WTC11 (cell line): ENCODE measurements around the gene RNGTT. TPM values are rescaled to one million over a fixed set of nuclear protein-coding genes. Genes with fewer than 3 reads are reported as not detected.

Experiments used
- ATAC-seq: fragments of 200-7000 bp; cut with Tn5 transposase; 2 replicates; pipeline ENCODE4 v1.10.0; 2021; ENCODE audit warnings: mild to moderate bottlenecking, moderate library complexity
- CTCF ChIA-PET: fragments of 300-600 bp; sonication (Branson Sonifier 250); formaldehyde crosslinking; loops from one replicate; lab custom pipeline; 2021; ENCODE audit warnings: antibody characterized with exemption; lab: Charles Lee
- POLR2A ChIA-PET: fragments of 350-600 bp; sonication (Branson Sonifier 250); formaldehyde crosslinking; loops from one replicate; lab custom pipeline; 2021; ENCODE audit warnings: antibody characterized with exemption; lab: Charles Lee
- DNase-seq: peaks from one replicate; pipeline ENCODE4 v3.0.0; 2021; ENCODE audit warnings: low spot score
- H3K27ac Mint-ChIP-seq: 2 replicates; pipeline ENCODE4 v1.8.0; 2021; ENCODE audit warnings: mixed read lengths
- H3K27me3 Mint-ChIP-seq: 2 replicates; pipeline ENCODE4 v1.8.0; 2021; ENCODE audit warnings: low read depth, mild to moderate bottlenecking, moderate library complexity, mixed read lengths
- H3K36me3 Mint-ChIP-seq: 2 replicates; pipeline ENCODE4 v1.8.0; 2021; ENCODE audit warnings: mixed read lengths
- H3K4me1 Mint-ChIP-seq: 2 replicates; pipeline ENCODE4 v1.8.0; 2022; ENCODE audit warnings: mixed read lengths
- H3K4me3 Mint-ChIP-seq: 2 replicates; pipeline ENCODE4 v1.8.0; 2021; ENCODE audit warnings: mild to moderate bottlenecking, moderate library complexity, mixed read lengths
- H3K9me3 Mint-ChIP-seq: 2 replicates; pipeline ENCODE4 v1.8.0; 2021; ENCODE audit warnings: mixed read lengths
- CBFB ChIP-seq: sonication (generic); formaldehyde crosslinking; IDR thresholded peaks from 2 replicates; pipeline ENCODE4 v1.8.1; 2022; ENCODE audit warnings: mild to moderate bottlenecking, low read depth, missing genetic modification reagents
- CREM ChIP-seq: sonication (generic); formaldehyde crosslinking; IDR thresholded peaks from 2 replicates; pipeline ENCODE4 v1.8.1; 2022; ENCODE audit warnings: mild to moderate bottlenecking, missing genetic modification reagents, moderate library complexity
- ESRRA ChIP-seq: sonication (generic); formaldehyde crosslinking; IDR thresholded peaks from 2 replicates; pipeline ENCODE4 v1.8.1; 2022; ENCODE audit warnings: mild to moderate bottlenecking, missing genetic modification reagents, borderline replicate concordance
- FOXJ3 ChIP-seq: sonication (generic); formaldehyde crosslinking; IDR thresholded peaks from 2 replicates; pipeline ENCODE4 v1.9.0; 2021; ENCODE audit warnings: missing genetic modification reagents, mild to moderate bottlenecking, borderline replicate concordance
- FOXK1 ChIP-seq: sonication (generic); formaldehyde crosslinking; IDR thresholded peaks from 2 replicates; pipeline ENCODE4 v1.8.0; 2022; ENCODE audit warnings: mild to moderate bottlenecking, moderate library complexity, missing genetic modification reagents
- HMGA2 ChIP-seq: fragments of 250-450 bp; sonication (Bioruptor Pico); IDR thresholded peaks from 2 replicates; pipeline ENCODE4 v1.4.0; 2021; ENCODE audit warnings: mild to moderate bottlenecking, moderate library complexity
- JUN ChIP-seq: sonication (generic); formaldehyde crosslinking; IDR thresholded peaks from 2 replicates; pipeline ENCODE4 v1.8.0; 2023; ENCODE audit warnings: mild to moderate bottlenecking, missing genetic modification reagents
- OVOL2 ChIP-seq: fragments of 250-450 bp; sonication (Bioruptor Pico); IDR thresholded peaks from 2 replicates; pipeline ENCODE4 v1.9.0; 2021; ENCODE audit warnings: mild to moderate bottlenecking, borderline replicate concordance
- PRRX2 ChIP-seq: fragments of 250-450 bp; sonication (Bioruptor Pico); IDR thresholded peaks from 2 replicates; pipeline ENCODE4 v1.8.0; 2021; ENCODE audit warnings: mild to moderate bottlenecking
- RELA ChIP-seq: sonication (generic); formaldehyde crosslinking; IDR thresholded peaks from 2 replicates; pipeline ENCODE4 v1.8.1; 2022; ENCODE audit warnings: missing genetic modification reagents, mild to moderate bottlenecking, borderline replicate concordance
- SMAD3 ChIP-seq: sonication (generic); formaldehyde crosslinking; IDR thresholded peaks from 2 replicates; pipeline ENCODE4 v1.8.0; 2022; ENCODE audit warnings: missing genetic modification reagents, mild to moderate bottlenecking, borderline replicate concordance
- SOX15 ChIP-seq: fragments of 250-450 bp; sonication (Bioruptor Pico); IDR thresholded peaks from 2 replicates; pipeline ENCODE4 v1.9.0; 2021; ENCODE audit warnings: mild to moderate bottlenecking
- TEAD4 ChIP-seq: sonication (generic); formaldehyde crosslinking; IDR thresholded peaks from 2 replicates; pipeline ENCODE4 v1.8.0; 2022; ENCODE audit warnings: mild to moderate bottlenecking, missing genetic modification reagents
- ZNF121 ChIP-seq: sonication (generic); formaldehyde crosslinking; IDR thresholded peaks from 2 replicates; pipeline ENCODE4 v1.8.0; 2023; ENCODE audit warnings: missing genetic modification reagents
- ZNF396 ChIP-seq: fragments of 250-450 bp; sonication (Bioruptor Pico); IDR thresholded peaks from 2 replicates; pipeline ENCODE4 v1.8.0; 2021; ENCODE audit warnings: mild to moderate bottlenecking, moderate library complexity, borderline replicate concordance
- ZNF416 ChIP-seq: fragments of 250-450 bp; sonication (Bioruptor Pico); IDR thresholded peaks from 2 replicates; pipeline ENCODE4 v1.9.0; 2021; ENCODE audit warnings: mild to moderate bottlenecking, inconsistent platforms
- ZNF423 ChIP-seq: fragments of 250-450 bp; sonication (Bioruptor Pico); IDR thresholded peaks from 2 replicates; pipeline ENCODE4 v2.1.2; 2022; ENCODE audit warnings: mild to moderate bottlenecking, moderate library complexity
- ZNF671 ChIP-seq: fragments of 250-450 bp; sonication (Bioruptor Pico); IDR thresholded peaks from 2 replicates; pipeline ENCODE4 v1.8.0; 2021; ENCODE audit warnings: mild to moderate bottlenecking
- total RNA-seq: library from RNA; stranded (reverse); gene quantifications from 3 replicates; pipeline ENCODE4 v1.2.3, GENCODE V29; 2021
- TF ChIP-seq, protein P1 (sequence below): sonication (generic); formaldehyde crosslinking; conservative IDR thresholded peaks from 2 replicates; pipeline ENCODE4 v1.8.1; 2023; ENCODE audit warnings: mild to moderate bottlenecking, low read depth, missing genetic modification reagents, moderate library complexity
- TF ChIP-seq, protein P2 (sequence below): sonication (generic); formaldehyde crosslinking; IDR thresholded peaks from 2 replicates; pipeline ENCODE4 v1.8.0; 2022; ENCODE audit warnings: mild to moderate bottlenecking, missing genetic modification reagents
- TF ChIP-seq, protein P3 (sequence below): sonication (generic); formaldehyde crosslinking; IDR thresholded peaks from 2 replicates; pipeline ENCODE4 v1.8.0; 2022; ENCODE audit warnings: mild to moderate bottlenecking, missing genetic modification reagents
- TF ChIP-seq, protein P4 (sequence below): fragments of 250-450 bp; sonication (Bioruptor Pico); IDR thresholded peaks from 2 replicates; pipeline ENCODE4 v2.1.2; 2022; ENCODE audit warnings: mild to moderate bottlenecking, moderate library complexity
- TF ChIP-seq, protein P5 (sequence below): sonication (generic); formaldehyde crosslinking; IDR thresholded peaks from 2 replicates; pipeline ENCODE4 v1.8.1; 2022; ENCODE audit warnings: missing genetic modification reagents, borderline replicate concordance
- TF ChIP-seq, protein P6 (sequence below): sonication (generic); formaldehyde crosslinking; IDR thresholded peaks from 2 replicates; pipeline ENCODE4 v1.8.1; 2023; ENCODE audit warnings: mild to moderate bottlenecking, missing genetic modification reagents
- TF ChIP-seq, protein P7 (sequence below): sonication (generic); formaldehyde crosslinking; IDR thresholded peaks from 2 replicates; pipeline ENCODE4 v1.8.0; 2023; ENCODE audit warnings: missing genetic modification reagents
- TF ChIP-seq, protein P8 (sequence below): sonication (generic); formaldehyde crosslinking; IDR thresholded peaks from 2 replicates; pipeline ENCODE4 v1.8.1; 2022; ENCODE audit warnings: mild to moderate bottlenecking, missing genetic modification reagents, moderate library complexity, borderline replicate concordance

RNGTT gene
- total RNA-seq, 1 experiment from 2014 or later: 20.4 TPM

DNA sequence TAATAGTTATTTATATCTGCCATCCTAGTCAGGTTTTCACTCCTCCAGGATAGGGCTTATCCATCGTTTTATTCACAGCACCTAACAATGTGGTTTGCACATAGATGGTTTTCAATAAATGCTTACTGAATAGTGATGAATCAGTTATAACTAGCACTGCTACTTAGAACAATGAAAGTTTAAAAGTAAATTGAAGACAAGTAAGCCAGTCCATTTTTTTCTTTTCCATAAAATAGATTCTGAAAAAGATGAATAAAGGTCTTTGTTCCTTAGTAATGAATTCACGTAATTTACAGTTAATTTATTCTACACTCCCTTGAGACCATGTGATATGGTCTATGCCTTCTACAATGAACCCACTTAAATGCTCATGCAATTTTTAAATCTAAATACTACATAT is 212.5 kb downstream of the RNGTT start:
- POLR2A ChIA-PET: no interaction called here
- H3K9me3 Mint-ChIP-seq: peaks cover 9% of the 10 kb centered on the region
- H3K27ac Mint-ChIP-seq: no peak overlapping the region
- DNase-seq (no peak), ATAC-seq (no peak)
- H3K36me3 Mint-ChIP-seq: peaks cover 19% of the 10 kb centered on the region
- H3K4me3 Mint-ChIP-seq: no peak overlapping the region
- CTCF ChIA-PET: no interaction called here
- peaks cover 4% of the 10 kb centered on the region for H3K4me1 Mint-ChIP-seq
- no peaks in the 10 kb centered on the region for H3K27me3 Mint-ChIP-seq
- no peak for TF ChIP-seq ZNF121
- TF ChIP-seq FOXJ3 (CRISPR knock-in tag): no peak
- no peak for TF ChIP-seq RELA (CRISPR knock-in tag)
- no peak for TF ChIP-seq JUN (CRISPR knock-in tag)
- TF ChIP-seq, protein P1, sequence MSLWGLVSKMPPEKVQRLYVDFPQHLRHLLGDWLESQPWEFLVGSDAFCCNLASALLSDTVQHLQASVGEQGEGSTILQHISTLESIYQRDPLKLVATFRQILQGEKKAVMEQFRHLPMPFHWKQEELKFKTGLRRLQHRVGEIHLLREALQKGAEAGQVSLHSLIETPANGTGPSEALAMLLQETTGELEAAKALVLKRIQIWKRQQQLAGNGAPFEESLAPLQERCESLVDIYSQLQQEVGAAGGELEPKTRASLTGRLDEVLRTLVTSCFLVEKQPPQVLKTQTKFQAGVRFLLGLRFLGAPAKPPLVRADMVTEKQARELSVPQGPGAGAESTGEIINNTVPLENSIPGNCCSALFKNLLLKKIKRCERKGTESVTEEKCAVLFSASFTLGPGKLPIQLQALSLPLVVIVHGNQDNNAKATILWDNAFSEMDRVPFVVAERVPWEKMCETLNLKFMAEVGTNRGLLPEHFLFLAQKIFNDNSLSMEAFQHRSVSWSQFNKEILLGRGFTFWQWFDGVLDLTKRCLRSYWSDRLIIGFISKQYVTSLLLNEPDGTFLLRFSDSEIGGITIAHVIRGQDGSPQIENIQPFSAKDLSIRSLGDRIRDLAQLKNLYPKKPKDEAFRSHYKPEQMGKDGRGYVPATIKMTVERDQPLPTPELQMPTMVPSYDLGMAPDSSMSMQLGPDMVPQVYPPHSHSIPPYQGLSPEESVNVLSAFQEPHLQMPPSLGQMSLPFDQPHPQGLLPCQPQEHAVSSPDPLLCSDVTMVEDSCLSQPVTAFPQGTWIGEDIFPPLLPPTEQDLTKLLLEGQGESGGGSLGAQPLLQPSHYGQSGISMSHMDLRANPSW (CRISPR knock-in tag): no peak
- TF ChIP-seq TEAD4 (CRISPR knock-in tag): no peak
- no peak for TF ChIP-seq ZNF396 (CRISPR knock-in tag)
- no peak for TF ChIP-seq OVOL2
- TF ChIP-seq SMAD3 (CRISPR knock-in tag): no peak
- TF ChIP-seq PRRX2 (CRISPR knock-in tag): no peak
- TF ChIP-seq, protein P2, sequence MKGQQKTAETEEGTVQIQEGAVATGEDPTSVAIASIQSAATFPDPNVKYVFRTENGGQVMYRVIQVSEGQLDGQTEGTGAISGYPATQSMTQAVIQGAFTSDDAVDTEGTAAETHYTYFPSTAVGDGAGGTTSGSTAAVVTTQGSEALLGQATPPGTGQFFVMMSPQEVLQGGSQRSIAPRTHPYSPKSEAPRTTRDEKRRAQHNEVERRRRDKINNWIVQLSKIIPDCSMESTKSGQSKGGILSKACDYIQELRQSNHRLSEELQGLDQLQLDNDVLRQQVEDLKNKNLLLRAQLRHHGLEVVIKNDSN: no peak
- no peak for TF ChIP-seq HMGA2 (CRISPR knock-in tag)
- TF ChIP-seq CBFB (CRISPR knock-in tag): no peak
- TF ChIP-seq, protein P3, sequence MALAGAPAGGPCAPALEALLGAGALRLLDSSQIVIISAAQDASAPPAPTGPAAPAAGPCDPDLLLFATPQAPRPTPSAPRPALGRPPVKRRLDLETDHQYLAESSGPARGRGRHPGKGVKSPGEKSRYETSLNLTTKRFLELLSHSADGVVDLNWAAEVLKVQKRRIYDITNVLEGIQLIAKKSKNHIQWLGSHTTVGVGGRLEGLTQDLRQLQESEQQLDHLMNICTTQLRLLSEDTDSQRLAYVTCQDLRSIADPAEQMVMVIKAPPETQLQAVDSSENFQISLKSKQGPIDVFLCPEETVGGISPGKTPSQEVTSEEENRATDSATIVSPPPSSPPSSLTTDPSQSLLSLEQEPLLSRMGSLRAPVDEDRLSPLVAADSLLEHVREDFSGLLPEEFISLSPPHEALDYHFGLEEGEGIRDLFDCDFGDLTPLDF (CRISPR knock-in tag): no peak
- TF ChIP-seq, protein P4, sequence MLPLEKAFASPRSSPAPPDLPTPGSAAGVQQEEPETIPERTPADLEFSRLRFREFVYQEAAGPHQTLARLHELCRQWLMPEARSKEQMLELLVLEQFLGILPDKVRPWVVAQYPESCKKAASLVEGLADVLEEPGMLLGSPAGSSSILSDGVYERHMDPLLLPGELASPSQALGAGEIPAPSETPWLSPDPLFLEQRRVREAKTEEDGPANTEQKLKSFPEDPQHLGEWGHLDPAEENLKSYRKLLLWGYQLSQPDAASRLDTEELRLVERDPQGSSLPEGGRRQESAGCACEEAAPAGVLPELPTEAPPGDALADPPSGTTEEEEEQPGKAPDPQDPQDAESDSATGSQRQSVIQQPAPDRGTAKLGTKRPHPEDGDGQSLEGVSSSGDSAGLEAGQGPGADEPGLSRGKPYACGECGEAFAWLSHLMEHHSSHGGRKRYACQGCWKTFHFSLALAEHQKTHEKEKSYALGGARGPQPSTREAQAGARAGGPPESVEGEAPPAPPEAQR (CRISPR knock-in tag): no peak
- TF ChIP-seq, protein P5, sequence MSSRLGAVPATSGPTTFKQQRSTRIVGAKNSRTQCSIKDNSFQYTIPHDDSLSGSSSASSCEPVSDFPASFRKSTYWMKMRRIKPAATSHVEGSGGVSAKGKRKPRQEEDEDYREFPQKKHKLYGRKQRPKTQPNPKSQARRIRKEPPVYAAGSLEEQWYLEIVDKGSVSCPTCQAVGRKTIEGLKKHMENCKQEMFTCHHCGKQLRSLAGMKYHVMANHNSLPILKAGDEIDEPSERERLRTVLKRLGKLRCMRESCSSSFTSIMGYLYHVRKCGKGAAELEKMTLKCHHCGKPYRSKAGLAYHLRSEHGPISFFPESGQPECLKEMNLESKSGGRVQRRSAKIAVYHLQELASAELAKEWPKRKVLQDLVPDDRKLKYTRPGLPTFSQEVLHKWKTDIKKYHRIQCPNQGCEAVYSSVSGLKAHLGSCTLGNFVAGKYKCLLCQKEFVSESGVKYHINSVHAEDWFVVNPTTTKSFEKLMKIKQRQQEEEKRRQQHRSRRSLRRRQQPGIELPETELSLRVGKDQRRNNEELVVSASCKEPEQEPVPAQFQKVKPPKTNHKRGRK (CRISPR knock-in tag): no peak
- TF ChIP-seq ZNF423 (CRISPR knock-in tag): no peak
- TF ChIP-seq ESRRA (CRISPR knock-in tag): no peak
- TF ChIP-seq FOXK1 (CRISPR knock-in tag): no peak

DNA sequence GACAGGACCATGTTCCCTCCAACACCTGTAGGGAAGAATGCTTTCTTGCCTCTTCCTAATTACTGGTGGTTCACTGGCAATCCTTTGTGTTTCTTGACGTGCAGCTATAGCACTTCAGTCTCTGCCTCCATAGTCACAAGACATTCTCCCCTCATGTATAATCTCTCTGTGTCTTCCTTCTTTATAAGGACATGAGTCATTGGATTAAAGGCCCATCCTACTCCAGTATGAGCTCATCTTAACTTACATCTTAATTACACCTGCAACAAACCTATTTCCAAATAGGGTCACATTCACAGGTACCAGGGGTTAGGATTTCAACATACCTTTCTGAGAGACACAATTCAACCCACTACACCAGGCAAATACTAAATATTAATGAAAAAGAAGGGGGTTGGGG is 213.6 kb downstream of the RNGTT start:
- DNase-seq: no peak
- peaks cover 2% of the 10 kb centered on the region for H3K9me3 Mint-ChIP-seq
- no peaks in the 10 kb centered on the region for H3K27me3 Mint-ChIP-seq
- peaks cover 4% of the 10 kb centered on the region for H3K4me1 Mint-ChIP-seq
- ChIA-PET CTCF (no interaction called here), POLR2A (no interaction called here)
- peak overlapping the region; percentile 48; the same call in 1 of the 2 replicates for H3K27ac Mint-ChIP-seq
- no peak overlapping the region for H3K4me3 Mint-ChIP-seq
- ATAC-seq: no peak
- peaks cover 10% of the 10 kb centered on the region for H3K36me3 Mint-ChIP-seq
- TF ChIP-seq SMAD3 (CRISPR knock-in tag) (no peak), ZNF416 (CRISPR knock-in tag) (no peak), ZNF671 (CRISPR knock-in tag) (no peak), CREM (CRISPR knock-in tag) (no peak), SOX15 (no peak), PRRX2 (CRISPR knock-in tag) (no peak)
- TF ChIP-seq, protein P6, sequence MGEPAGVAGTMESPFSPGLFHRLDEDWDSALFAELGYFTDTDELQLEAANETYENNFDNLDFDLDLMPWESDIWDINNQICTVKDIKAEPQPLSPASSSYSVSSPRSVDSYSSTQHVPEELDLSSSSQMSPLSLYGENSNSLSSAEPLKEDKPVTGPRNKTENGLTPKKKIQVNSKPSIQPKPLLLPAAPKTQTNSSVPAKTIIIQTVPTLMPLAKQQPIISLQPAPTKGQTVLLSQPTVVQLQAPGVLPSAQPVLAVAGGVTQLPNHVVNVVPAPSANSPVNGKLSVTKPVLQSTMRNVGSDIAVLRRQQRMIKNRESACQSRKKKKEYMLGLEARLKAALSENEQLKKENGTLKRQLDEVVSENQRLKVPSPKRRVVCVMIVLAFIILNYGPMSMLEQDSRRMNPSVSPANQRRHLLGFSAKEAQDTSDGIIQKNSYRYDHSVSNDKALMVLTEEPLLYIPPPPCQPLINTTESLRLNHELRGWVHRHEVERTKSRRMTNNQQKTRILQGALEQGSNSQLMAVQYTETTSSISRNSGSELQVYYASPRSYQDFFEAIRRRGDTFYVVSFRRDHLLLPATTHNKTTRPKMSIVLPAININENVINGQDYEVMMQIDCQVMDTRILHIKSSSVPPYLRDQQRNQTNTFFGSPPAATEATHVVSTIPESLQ (CRISPR knock-in tag): no peak
- TF ChIP-seq, protein P7, sequence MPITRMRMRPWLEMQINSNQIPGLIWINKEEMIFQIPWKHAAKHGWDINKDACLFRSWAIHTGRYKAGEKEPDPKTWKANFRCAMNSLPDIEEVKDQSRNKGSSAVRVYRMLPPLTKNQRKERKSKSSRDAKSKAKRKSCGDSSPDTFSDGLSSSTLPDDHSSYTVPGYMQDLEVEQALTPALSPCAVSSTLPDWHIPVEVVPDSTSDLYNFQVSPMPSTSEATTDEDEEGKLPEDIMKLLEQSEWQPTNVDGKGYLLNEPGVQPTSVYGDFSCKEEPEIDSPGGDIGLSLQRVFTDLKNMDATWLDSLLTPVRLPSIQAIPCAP: no peak
- TF ChIP-seq, protein P8, sequence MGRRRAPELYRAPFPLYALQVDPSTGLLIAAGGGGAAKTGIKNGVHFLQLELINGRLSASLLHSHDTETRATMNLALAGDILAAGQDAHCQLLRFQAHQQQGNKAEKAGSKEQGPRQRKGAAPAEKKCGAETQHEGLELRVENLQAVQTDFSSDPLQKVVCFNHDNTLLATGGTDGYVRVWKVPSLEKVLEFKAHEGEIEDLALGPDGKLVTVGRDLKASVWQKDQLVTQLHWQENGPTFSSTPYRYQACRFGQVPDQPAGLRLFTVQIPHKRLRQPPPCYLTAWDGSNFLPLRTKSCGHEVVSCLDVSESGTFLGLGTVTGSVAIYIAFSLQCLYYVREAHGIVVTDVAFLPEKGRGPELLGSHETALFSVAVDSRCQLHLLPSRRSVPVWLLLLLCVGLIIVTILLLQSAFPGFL (CRISPR knock-in tag): no peak
